HepG2 (cell line): ENCODE data around the gene AASS. TPM values are rescaled to one million over a fixed set of nuclear protein-coding genes. Genes with fewer than 3 reads are reported as not detected.

ENCODE experiments used
- ATAC-seq: fragments of 200-7000 bp; cut with Tn5 transposase; 3 replicates; pipeline ENCODE4 v1.9.1; 2020; ENCODE audit warnings: mild to moderate bottlenecking, moderate library complexity
- BruUV-seq: library from RNA; stranded (reverse); fragments of 400-500 nt; replicated peaks from 2 replicates; lab custom pipeline; 2021; lab: Mats Ljungman, UMichigan
- CTCF ChIA-PET: fragments of 300-600 bp; formaldehyde crosslinking; extraction: SDS; loops from one replicate; lab custom pipeline; 2021; ENCODE audit warnings: low total read pairs, inconsistent platforms, low intra/inter-chr PET ratio; lab: Yijun Ruan, JAX
- POLR2A ChIA-PET: fragments of 350-600 bp; sonication (Branson Sonifier 250); formaldehyde crosslinking; loops from one replicate; lab custom pipeline; 2020; ENCODE audit warnings: antibody characterized with exemption, inconsistent platforms; lab: Yijun Ruan, JAX
- DNase-seq: peaks from one replicate; pipeline ENCODE4 v3.0.0-alpha.2; 2015; ENCODE audit warnings: low spot score
- FAIRE-seq: peaks from 3 replicates; lab custom pipeline; 2011; peaks lifted over from hg19 to GRCh38; lab: Jason Lieb, UNC
- H2AFZ ChIP-seq: one replicate; pipeline ENCODE4 v1.6.1; 2011; ENCODE audit warnings: low read length, inconsistent platforms
- H3K27ac ChIP-seq: fragments of 300-600 bp; 3 replicates; pipeline ENCODE4 v1.8.0; 2011; ENCODE audit warnings: mixed run types, mild to moderate bottlenecking, mixed read lengths, low read length, inconsistent platforms; ENCODE audit not compliant: insufficient read depth; ENCODE audit errors: extremely low read length
- H3K27me3 ChIP-seq, 2 experiments: fragments of 200-600 bp in 1 of 2; 2 replicates in 1 of 2; 3 replicates in 1 of 2; pipeline versions ENCODE4 v1.6.0 to v1.8.0; 2011; ENCODE audit warnings: low read length in 2 of 2, mild to moderate bottlenecking in 2 of 2, moderate library complexity in 2 of 2, inconsistent platforms in 1 of 2; ENCODE audit not compliant: insufficient read depth in 2 of 2, control insufficient read depth in 1 of 2
- H3K36me3 ChIP-seq, 2 experiments: fragments of 200-600 bp in 1 of 2; replicated peaks in 1 of 2; 2 replicates in 1 of 2; 3 replicates in 1 of 2; pipeline versions ENCODE4 v1.5.1 to v1.8.0; 2011; ENCODE audit warnings: low read length in 2 of 2, inconsistent platforms in 1 of 2; ENCODE audit not compliant: insufficient read depth in 2 of 2, control insufficient read depth in 1 of 2
- H3K4me1 ChIP-seq: 2 replicates; pipeline ENCODE4 v1.5.1; 2012; ENCODE audit warnings: low read length, inconsistent platforms; ENCODE audit not compliant: insufficient read depth
- H3K4me2 ChIP-seq: 2 replicates; pipeline ENCODE4 v1.6.0; 2011; ENCODE audit warnings: low read depth, low read length, inconsistent platforms
- H3K4me3 ChIP-seq, 3 experiments: fragments of 200-600 bp in 1 of 3; sonication (generic), shearing (Covaris generic) in 1 of 3; replicated peaks in 1 of 3; 2 replicates each; pipeline ENCODE4 v1.5.1; 2011 to 2016; ENCODE audit warnings: low read length in 3 of 3, inconsistent platforms in 2 of 3, low read depth in 2 of 3, mild to moderate bottlenecking in 2 of 3, control low read depth in 1 of 3, mixed read lengths in 1 of 3; ENCODE audit not compliant: insufficient read depth in 1 of 3
- H3K79me2 ChIP-seq: one replicate; pipeline ENCODE4 v1.6.1; 2011; ENCODE audit warnings: low read length, inconsistent platforms; ENCODE audit not compliant: insufficient read depth
- H3K9ac ChIP-seq: 2 replicates; pipeline ENCODE4 v1.6.0; 2011; ENCODE audit warnings: mild to moderate bottlenecking, low read depth, low read length, inconsistent platforms; ENCODE audit not compliant: insufficient read depth
- H3K9me3 ChIP-seq: 2 replicates; pipeline ENCODE4 v1.5.1; 2012; ENCODE audit warnings: mild to moderate bottlenecking, low read length
- H4K20me1 ChIP-seq: 2 replicates; pipeline ENCODE4 v1.6.0; 2011; ENCODE audit warnings: inconsistent platforms, mild to moderate bottlenecking, low read length, moderate library complexity; ENCODE audit not compliant: insufficient read depth
- ATF7 ChIP-seq, 2 experiments: fragments of 450-650 bp in 1 of 2; sonication (generic) in 1 of 2; formaldehyde crosslinking in 1 of 2; IDR thresholded peaks; 2 replicates each; pipeline versions ENCODE4 v1.4.0 to v1.6.1; 2016 to 2020; ENCODE audit warnings: antibody characterized with exemption in 1 of 2, mild to moderate bottlenecking in 1 of 2, missing genetic modification reagents in 1 of 2
- KDM6A ChIP-seq: IDR thresholded peaks from 2 replicates; pipeline ENCODE4 v1.6.1; 2016; ENCODE audit warnings: low read depth
- MLXIP ChIP-seq: sonication (generic); formaldehyde crosslinking; IDR thresholded peaks from 2 replicates; pipeline ENCODE4 v1.9.0; 2021; ENCODE audit warnings: missing genetic modification reagents, borderline replicate concordance
- ZNF256 ChIP-seq: sonication (generic); formaldehyde crosslinking; conservative IDR thresholded peaks from 2 replicates; pipeline ENCODE4 v1.4.0; 2020; ENCODE audit warnings: missing genetic modification reagents
- in situ Hi-C: cut with HindIII; loops from 2 replicates; pipeline ENCODE4 v1.10.0; 2017; ENCODE audit warnings: low pct_unique_long_range_greater_than_20kb; ENCODE audit not compliant: extremely low pct_ligation_motif_present
- intact Hi-C: fragments of 100-400 bp; cut with micrococcal nuclease; formaldehyde crosslinking; loops from one replicate; pipeline ENCODE4 v1.10.0; 2022; ENCODE audit not compliant: unreplicated experiment
- polyA plus RNA-seq, 8 experiments: library from polyadenylated mRNA; depleted of rRNA in 3 of 8; stranded (reverse) in 7 of 8; unstranded in 1 of 8; fragments of >200 nt; fragmentation: Illumina TruSeq in 4 of 8; extraction: Trizol in 4 of 8; gene quantifications; 2 replicates each; pipeline versions ENCODE4 v1.2.1 to v1.2.3, GENCODE V29; 2011 to 2016; ENCODE audit warnings: low read depth in 4 of 8, missing spikeins in 1 of 8, mixed read lengths in 1 of 8; ENCODE audit not compliant: insufficient read depth in 1 of 8
- total RNA-seq, 5 experiments: library from RNA; depleted of rRNA; stranded (reverse); fragments of >200 nt; fragmentation: Illumina TruSeq; extraction: Trizol; gene quantifications; 2 replicates each; pipeline ENCODE4 v1.2.3, GENCODE V29; 2016; ENCODE audit warnings: low read depth in 1 of 5

AASS gene
- total and polyA plus RNA-seq, 2 of the 13 experiments (the other 11 are each of a cell fraction or from before 2014, with no cell fraction given): 11.6 to 43.9 TPM

DNA sequence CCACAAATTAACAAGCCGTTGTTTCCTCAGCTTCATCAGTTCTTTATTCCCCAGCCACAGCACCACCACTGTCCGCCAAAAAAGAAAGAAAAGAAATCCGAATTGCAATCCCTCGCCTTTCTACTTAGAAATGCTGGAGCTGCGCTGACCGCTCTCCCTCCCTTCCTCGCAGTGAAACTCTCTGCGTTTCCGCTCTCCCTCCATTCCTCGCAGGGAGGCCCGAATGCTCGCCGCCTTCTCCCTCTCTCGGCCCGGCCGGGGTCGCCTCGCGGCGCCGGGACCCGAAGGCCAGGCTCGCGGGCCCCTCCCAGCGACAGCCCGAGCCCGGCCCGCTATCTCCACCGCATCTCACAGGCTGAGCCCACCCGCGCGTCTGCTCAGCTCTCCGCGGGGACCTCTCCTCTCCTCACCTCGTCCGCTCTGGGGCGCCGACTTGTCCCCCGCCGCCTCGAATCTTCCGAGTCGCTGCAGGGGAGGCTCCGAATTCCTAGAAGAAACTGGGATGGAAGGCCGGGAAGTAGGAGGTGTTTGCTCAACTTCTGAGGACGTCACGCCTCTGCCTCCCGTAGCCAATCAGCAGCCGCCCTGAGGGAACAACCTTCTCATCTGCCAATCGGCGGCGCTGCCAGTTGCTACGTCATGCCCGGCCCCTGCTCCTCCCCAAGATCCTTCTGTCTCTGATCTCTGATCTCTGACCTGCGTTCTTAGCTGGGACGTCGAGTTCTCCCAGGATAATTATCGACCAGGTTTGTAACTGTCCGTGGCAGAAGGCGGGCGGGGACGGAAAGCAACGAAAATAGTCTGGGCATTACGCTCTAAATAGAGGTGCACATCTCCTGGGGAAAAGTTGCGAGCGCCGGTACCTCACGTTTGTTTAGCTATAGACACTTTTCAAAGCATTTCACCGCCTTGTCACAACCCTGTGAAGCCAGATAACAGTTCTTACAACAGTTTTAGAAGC lies at the start of gene AASS (continued):
- TF ChIP-seq ZNF256 (CRISPR knock-in tag): no peak

- in situ Hi-C loops (no loop called here), intact Hi-C loops (no loop called here)
- no peak overlapping the region for H3K27ac ChIP-seq
- TF ChIP-seq ATF7 (IDR thresholded peaks at IDR 0.05): peak; percentile 86
- no peak for TF ChIP-seq ATF7 (CRISPR knock-in tag; IDR thresholded peaks at IDR 0.05)
- no peak for TF ChIP-seq MLXIP
- no peak for TF ChIP-seq KDM6A (CRISPR knock-in tag)
- ChIA-PET POLR2A (no interaction called here), CTCF (no interaction called here)
- FAIRE-seq (no peak), ATAC-seq (no peak), DNase-seq (no peak)
- no peak overlapping the region for H3K9ac ChIP-seq
- H3K27me3 ChIP-seq: no peaks in the 10 kb centered on the region
- no peaks in the 10 kb centered on the region for H3K9me3 ChIP-seq
- no TSS peak for BruUV-seq
- no peak overlapping the region for H2AFZ ChIP-seq
- H3K79me2 ChIP-seq: no peaks in the 10 kb centered on the region
- H4K20me1 ChIP-seq: no peaks in the 10 kb centered on the region
- no peak overlapping the region for H3K4me2 ChIP-seq
- no peak overlapping the region for H3K4me3 ChIP-seq
- H3K36me3 ChIP-seq: no peaks in the 10 kb centered on the region
- no peaks in the 10 kb centered on the region for H3K4me1 ChIP-seq
Observed at GRCh38 chr7:122188785-122189184, 44.7 kb upstream of the AASS start.
